Natural killer cell (primary cell): ENCODE results near the gene RPL29. TPM values are rescaled to one million over a fixed set of nuclear protein-coding genes. Genes with fewer than 3 reads are reported as not detected.

Experiments
- ATAC-seq, 3 donors: fragments of 150-1000 bp in 2 of 3; fragments of 200-7000 bp in 1 of 3; cut with Tn5 transposase; 1 replicate in 1 of 3; 2 replicates in 2 of 3; pipeline ENCODE4 v1.10.0; 2021; ENCODE audit warnings: mild to moderate bottlenecking in 2 of 3, moderate library complexity in 2 of 3
- DNase-seq, 2 donors: peaks; one replicate each; pipeline versions ENCODE4 v3.0.0 to v3.0.0-alpha.2; 2013 to 2021; ENCODE audit warnings: mixed read lengths in 1 of 2
- H3K27ac ChIP-seq: one replicate; pipeline ENCODE4 v1.5.1; 2013; ENCODE audit warnings: mild to moderate bottlenecking, low read length
- H3K27me3 ChIP-seq: one replicate; pipeline ENCODE4 v1.6.1; 2013; ENCODE audit warnings: low read length; ENCODE audit not compliant: control insufficient read depth, insufficient read depth
- H3K36me3 ChIP-seq: one replicate; pipeline ENCODE4 v1.6.1; 2013; ENCODE audit warnings: low read length; ENCODE audit not compliant: control insufficient read depth, insufficient read depth
- H3K4me1 ChIP-seq: one replicate; pipeline ENCODE4 v1.6.1; 2013; ENCODE audit warnings: low read length; ENCODE audit not compliant: control insufficient read depth, insufficient read depth
- H3K4me3 ChIP-seq: one replicate; pipeline ENCODE4 v1.5.1; 2013; ENCODE audit warnings: low read length
- H3K9me3 ChIP-seq: one replicate; pipeline ENCODE4 v1.6.1; 2013; ENCODE audit warnings: low read length; ENCODE audit not compliant: control insufficient read depth, insufficient read depth
- H3K27ac Mint-ChIP-seq, 2 donors: one replicate each; pipeline ENCODE4 v1.8.0; 2022; ENCODE audit warnings: mild to moderate bottlenecking in 2 of 2, mixed read lengths in 2 of 2, moderate library complexity in 1 of 2
- H3K27me3 Mint-ChIP-seq, 2 donors: one replicate each; pipeline ENCODE4 v1.8.0; 2022; ENCODE audit warnings: low read depth in 2 of 2, mixed read lengths in 2 of 2
- H3K36me3 Mint-ChIP-seq: one replicate; pipeline ENCODE4 v1.8.0; 2022; ENCODE audit warnings: mixed read lengths
- H3K4me1 Mint-ChIP-seq, 2 donors: one replicate each; pipeline ENCODE4 v1.8.0; 2022; ENCODE audit warnings: mixed read lengths in 2 of 2
- H3K4me3 Mint-ChIP-seq: one replicate; pipeline ENCODE4 v1.8.0; 2022; ENCODE audit warnings: mild to moderate bottlenecking, moderate library complexity, mixed read lengths
- H3K9me3 Mint-ChIP-seq, 2 donors: one replicate each; pipeline ENCODE4 v1.8.0; 2022; ENCODE audit warnings: mixed read lengths in 2 of 2
- CTCF ChIP-seq: fragments of 200-600 bp; IDR thresholded peaks from one replicate; pipeline ENCODE4 v1.8.0; 2022; ENCODE audit warnings: antibody characterized with exemption
- WGBS: methylation state at CpG from one replicate; pipeline ENCODE4 v1.1.7; 2013; ENCODE audit warnings: missing lambda C conversion rate; ENCODE audit not compliant: insufficient coverage; 5-methylcytosine and 5-hydroxymethylcytosine counted together
- intact Hi-C: fragments of 100-400 bp; cut with micrococcal nuclease; formaldehyde crosslinking; loops from one replicate; pipeline ENCODE4 v1.14.2; 2022
- total RNA-seq, 4 donors: library from RNA; stranded (reverse); fragments of 120-200 nt in 1 of 4; gene quantifications; one replicate each; pipeline versions ENCODE4 v1.2.3 to v1.2.4, GENCODE V29; 2013 to 2022

Gene RPL29
- total RNA-seq, 3 donors from 2014 or later (not counting 1 experiment from before 2014, with no cell fraction given) = 486 to 819 (median 797) TPM

- H3K27ac Mint-ChIP-seq = no peak overlapping the region
- H3K4me1 Mint-ChIP-seq = peaks cover 18 to 45% of the 10 kb centered on the region in 2 donors
- DNase-seq (no peak), ATAC-seq (no peak)
- no peak overlapping the region for H3K27ac ChIP-seq
- no peaks in the 10 kb centered on the region for H3K36me3 Mint-ChIP-seq
- no peaks in the 10 kb centered on the region for H3K9me3 Mint-ChIP-seq
- H3K9me3 ChIP-seq = no peaks in the 10 kb centered on the region
- peaks cover 45% of the 10 kb centered on the region for H3K4me1 ChIP-seq
- TF ChIP-seq CTCF = no peak
- no peak overlapping the region for H3K4me3 Mint-ChIP-seq
- WGBS = 91% methylated on average over 11 of the region's 11 CpGs
- intact Hi-C loops = no loop called here
- H3K36me3 ChIP-seq = no peaks in the 10 kb centered on the region
- no peaks in the 10 kb centered on the region for H3K27me3 ChIP-seq
- no peak overlapping the region for H3K4me3 ChIP-seq
- no peaks in the 10 kb centered on the region for H3K27me3 Mint-ChIP-seq
Measured at GRCh38 chr3:51971350-51971749, 24.3 kb downstream of the RPL29 start.

GRCh38 chr3:51970606-51971300 is 24.9 kb downstream of the RPL29 start:
- no peaks in the 10 kb centered on the region for H3K36me3 ChIP-seq
- H3K4me3 ChIP-seq = no peak overlapping the region
- intact Hi-C loops = no loop called here
- H3K4me1 ChIP-seq = peaks cover 41% of the 10 kb centered on the region
- Mint-ChIP-seq H3K4me3 (peak overlapping the region; percentile 3), H3K4me1 (peaks cover 18 to 46% of the 10 kb centered on the region in 2 donors), H3K9me3 (no peaks in the 10 kb centered on the region), H3K27ac (no peak overlapping the region), H3K36me3 (no peaks in the 10 kb centered on the region), H3K27me3 (no peaks in the 10 kb centered on the region)
- 88% methylated on average over 6 of the region's 6 CpGs for WGBS
- DNase-seq = no peak
- ATAC-seq = no peak
- H3K9me3 ChIP-seq = no peaks in the 10 kb centered on the region
- no peak overlapping the region for H3K27ac ChIP-seq
- TF ChIP-seq CTCF = no peak
- H3K27me3 ChIP-seq = no peaks in the 10 kb centered on the region

- Histone ChIP-seq H3K4me1 (peaks cover 35% of the 10 kb centered on the region), H3K27ac (no peak overlapping the region), H3K27me3 (peaks cover 3% of the 10 kb centered on the region), H3K9me3 (no peaks in the 10 kb centered on the region), H3K4me3 (no peak overlapping the region), H3K36me3 (no peaks in the 10 kb centered on the region)
- no peak for TF ChIP-seq CTCF
- peaks cover 12 to 45% of the 10 kb centered on the region in 2 donors for H3K4me1 Mint-ChIP-seq
- intact Hi-C loops = no loop called here
- ATAC-seq (no peak), DNase-seq (no peak)
- H3K9me3 Mint-ChIP-seq = no peaks in the 10 kb centered on the region
- 90% methylated on average over 4 of the region's 4 CpGs for WGBS
- H3K4me3 Mint-ChIP-seq = no peak overlapping the region
- H3K27ac Mint-ChIP-seq = no peak overlapping the region
- peaks cover 0 to 6% of the 10 kb centered on the region in 2 donors for H3K27me3 Mint-ChIP-seq
- H3K36me3 Mint-ChIP-seq = no peaks in the 10 kb centered on the region
Measured at GRCh38 chr3:51969841-51970240, 25.9 kb downstream of the RPL29 start.
